ENCODE results near the gene PCDHGC5. TPM values are rescaled to one million over a fixed set of nuclear protein-coding genes. Genes with fewer than 3 reads are reported as not detected.
A peak's percentile ranks its signal among the peaks of the same experiment; 100 is the strongest.

The PCDHGC5 gene
- total and polyA plus RNA-seq, 8 donors = 0.09 to 0.98 (median 0.63) TPM

DNA sequence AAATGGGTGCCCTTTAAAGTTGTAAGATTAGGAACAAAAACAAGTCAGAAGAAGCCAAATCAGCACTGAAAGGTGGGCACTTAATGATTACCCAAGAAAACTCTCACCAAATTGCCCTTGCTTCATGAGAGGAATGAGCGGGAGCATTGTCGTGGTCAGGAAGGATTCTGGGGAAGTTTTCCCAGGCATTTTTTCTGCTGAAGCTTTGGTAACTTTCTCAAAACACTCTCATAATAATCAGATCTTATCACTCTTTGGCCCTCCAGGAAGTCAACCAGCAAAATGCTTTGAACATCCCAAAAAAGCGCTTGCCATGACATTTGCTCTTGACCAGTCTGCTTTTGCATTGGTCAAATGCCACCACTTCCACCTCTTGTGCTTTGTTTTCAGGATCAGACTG, 23.5 kb upstream of the PCDHGC5 start:
- Histone ChIP-seq H3K36me3 (no peaks in the 10 kb centered on the region), H3K27me3 (no peaks in the 10 kb centered on the region), H3K4me1 (no peaks in the 10 kb centered on the region), H3K9me3 (no peaks in the 10 kb centered on the region), H3K4me3 (no peak overlapping the region), H3K27ac (no peak overlapping the region)
- no peak for ATAC-seq
- 99 to 100% methylated on average over 3 of the region's 3 CpGs for WGBS, 2 donors
- TF ChIP-seq CTCF (IDR thresholded peaks at IDR 0.05) = no peak
- no peak for DNase-seq
- intact Hi-C loops (cut with DNase I) = no loop called here
- no peak for FAIRE-seq

DNA sequence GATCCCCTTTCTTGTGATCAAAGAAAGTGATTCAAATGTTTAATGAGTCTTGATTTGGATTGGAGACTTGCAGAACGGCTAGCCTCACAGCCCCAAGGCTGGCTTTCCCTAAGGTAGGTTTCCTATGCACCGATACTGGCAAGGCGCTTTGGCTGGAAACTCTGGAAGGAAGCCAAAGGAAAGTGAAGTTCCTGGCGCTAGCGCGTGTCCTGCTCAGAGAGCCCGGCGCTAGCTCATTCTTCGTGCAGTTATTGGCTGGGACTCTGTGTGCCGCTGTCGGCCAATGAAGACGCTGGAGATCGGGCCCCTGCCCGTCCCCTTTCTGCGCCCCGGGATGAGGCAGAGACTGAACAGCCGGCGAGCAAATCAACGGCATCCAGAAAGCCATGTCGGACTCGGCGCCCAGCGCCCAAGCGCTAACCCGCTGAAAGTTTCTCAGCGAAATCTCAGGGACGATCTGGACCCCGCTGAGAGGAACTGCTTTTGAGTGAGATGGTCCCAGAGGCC, 13.2 kb upstream of the PCDHGC5 start, which contains the start of gene PCDHGC3:
Gene PCDHGC3 (plus strand): TSS at position 342 of the 507 bp plus-strand sequence. CDS start 151 bp downstream, at position 493.
- Histone ChIP-seq H3K4me3 (peak within 1 kb of the TSS; percentile 15 to 55 (median 45)), H3K4me1 (peaks cover 0 to 21% (median 0%) of the 10 kb centered on the region in 3 donors), H3K9me3 (no peaks in the 10 kb centered on the region), H3K27me3 (no peaks in the 10 kb centered on the region), H3K36me3 (no peaks in the 10 kb centered on the region), H3K27ac (peak within 1 kb of the TSS in 3 of 4 donors; percentile 69 to 85 (median 83))
- DNase-seq = peak; percentile 85 to 94 (median 90)
- intact Hi-C loops (cut with DNase I) = no loop called here
- no peak for TF ChIP-seq CTCF (IDR thresholded peaks at IDR 0.05)
- ATAC-seq = peak; percentile 97 to 99 (median 97)
- WGBS, 2 donors = 0% methylated on average over 28 of the region's 28 CpGs
- peak; percentile 87 for FAIRE-seq

GRCh38 chr5:141476132-141476911, 12.6 kb upstream of the PCDHGC5 start:
- H3K4me1 ChIP-seq = peaks cover 0 to 21% (median 0%) of the 10 kb centered on the region in 3 donors
- ATAC-seq = peak; percentile 49 to 71 (median 60)
- peak overlapping the region; percentile 15 to 55 (median 45) for H3K4me3 ChIP-seq
- TF ChIP-seq CTCF (IDR thresholded peaks at IDR 0.05) = no peak
- no peaks in the 10 kb centered on the region for H3K27me3 ChIP-seq
- H3K9me3 ChIP-seq = no peaks in the 10 kb centered on the region
- WGBS, 2 donors = 3 to 4% methylated on average over 58 of the region's 58 CpGs
- H3K36me3 ChIP-seq = no peaks in the 10 kb centered on the region
- intact Hi-C loops (cut with DNase I) = no loop called here
- peak; percentile 21 to 73 (median 42) for DNase-seq
- peak overlapping the region in 3 of 4 donors; percentile 69 to 85 (median 83) for H3K27ac ChIP-seq
- FAIRE-seq = no peak

- Histone ChIP-seq H3K27me3 (no peaks in the 10 kb centered on the region), H3K4me3 (peak overlapping the region in 3 of 4 donors; percentile 15 to 55 (median 52)), H3K9me3 (no peaks in the 10 kb centered on the region), H3K4me1 (peaks cover 0 to 21% (median 0%) of the 10 kb centered on the region in 3 donors), H3K36me3 (no peaks in the 10 kb centered on the region), H3K27ac (no peak overlapping the region)
- FAIRE-seq (no peak), ATAC-seq (no peak), DNase-seq (no peak)
- 55 to 56% methylated on average over 24 of the region's 24 CpGs for WGBS, 2 donors
- TF ChIP-seq CTCF (IDR thresholded peaks at IDR 0.05) = no peak
- intact Hi-C loops (cut with DNase I) = no loop called here
Observed at GRCh38 chr5:141477044-141477575, 11.8 kb upstream of the PCDHGC5 start.

Data from pancreas (tissue), 10 donors.